Lower leg skin (tissue), 4 donors: ENCODE data around the gene BID. TPM values are rescaled to one million over a fixed set of nuclear protein-coding genes. Genes with fewer than 3 reads are reported as not detected.

Source experiments
- DNase-seq, 2 donors: peaks; one replicate each; pipeline ENCODE4 v3.0.0-alpha.2; 2019; ENCODE audit warnings: low spot score in 2 of 2
- H3K4me3 ChIP-seq: fragments of 200-600 bp; sonication (generic); 2 replicates; pipeline ENCODE4 v1.5.1; 2017; ENCODE audit warnings: mild to moderate bottlenecking, low read depth; ENCODE audit not compliant: poor library complexity, severe bottlenecking
- CTCF ChIP-seq, 3 donors: fragments of 450-650 bp; IDR thresholded peaks; one replicate each; pipeline ENCODE4 v1.5.1; 2016; ENCODE audit warnings: antibody characterized with exemption in 3 of 3, mild to moderate bottlenecking in 3 of 3, moderate library complexity in 2 of 3
- POLR2A ChIP-seq, 2 donors: fragments of 450-650 bp; IDR thresholded peaks; one replicate each; pipeline ENCODE4 v1.6.1; 2016 to 2017; ENCODE audit warnings: antibody characterized with exemption in 2 of 2, mild to moderate bottlenecking in 1 of 2, moderate library complexity in 1 of 2
- WGBS, 2 donors: methylation state at CpG; one replicate each; pipeline ENCODE4 v1.1.5; 2018; 5-methylcytosine and 5-hydroxymethylcytosine counted together
- intact Hi-C: fragments of 100-400 bp; cut with DNase I; formaldehyde crosslinking; loops from one replicate; pipeline ENCODE4 v1.15.0; 2023; ENCODE audit warnings: low total_unique reads
- total RNA-seq, 4 donors: library from RNA; depleted of rRNA; stranded (reverse); fragments of >200 nt; gene quantifications; one replicate each; pipeline ENCODE4 v1.1.0, GENCODE V29; 2016

BID gene
- total RNA-seq: 10 to 100 TPM in 3 of 4 donors, 1 to 10 TPM in 1; 5.4 to 22.6 (median 15.2) TPM

DNA sequence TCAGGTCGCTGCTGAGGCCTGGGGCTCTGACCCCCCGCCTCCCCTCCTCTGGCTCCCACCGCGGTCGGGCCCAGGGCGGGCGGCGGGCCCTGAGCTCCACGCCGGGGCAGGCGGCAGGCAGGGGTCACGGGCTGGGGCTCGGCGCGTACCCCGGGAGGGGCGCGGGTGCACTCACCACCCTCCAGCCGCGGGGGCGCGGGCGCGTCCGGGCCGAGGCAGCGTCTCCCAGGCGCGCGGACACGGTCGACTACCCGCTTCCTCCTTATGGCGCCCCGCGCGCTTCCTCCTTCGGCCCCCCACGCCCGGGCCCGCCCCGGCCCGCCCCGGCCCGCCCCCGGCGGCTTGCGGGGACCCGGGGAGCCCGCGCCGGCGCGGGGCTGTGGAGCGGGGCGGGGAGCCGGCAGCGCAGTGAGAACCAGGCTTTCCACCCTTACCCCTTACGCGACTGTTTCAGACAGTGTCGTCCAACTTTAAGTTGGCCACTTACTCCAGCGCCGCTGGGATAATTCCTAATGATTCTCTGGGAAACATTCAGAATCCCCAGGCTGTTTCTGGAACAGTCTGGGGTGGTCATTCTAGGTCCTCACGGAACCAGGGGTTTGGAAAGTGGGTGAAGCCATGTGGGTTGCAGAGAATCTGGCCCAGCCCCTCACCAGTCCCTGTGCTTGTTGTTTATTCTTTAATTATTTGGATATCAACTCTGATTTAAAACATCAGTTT lies at the start of gene BID:
Gene BID, minus strand, starts transcription at position 264 of the 720 bp plus-strand sequence. CDS start 24,353 bp downstream, outside the sequence.
- no peak for DNase-seq
- WGBS, 2 donors: 0 to 2% methylated on average over 15 to 29 of the region's 64 CpGs
- intact Hi-C loops: no loop called here
- no peak for TF ChIP-seq CTCF (IDR thresholded peaks at IDR 0.05)
- TF ChIP-seq POLR2A (IDR thresholded peaks at IDR 0.05): no peak
- peak within 1 kb of the TSS; percentile 81 for H3K4me3 ChIP-seq

GRCh38 chr22:17823964-17824363 lies 49.7 kb upstream of the BID start:
- WGBS, 2 donors: 90 to 92% methylated on average over 15 of the region's 15 CpGs
- no peak for TF ChIP-seq POLR2A (IDR thresholded peaks at IDR 0.05)
- no peak for TF ChIP-seq CTCF (IDR thresholded peaks at IDR 0.05)
- H3K4me3 ChIP-seq: no peak overlapping the region
- intact Hi-C loops: loop anchor here (10.0 kb wide), 1 partner anchor 71 kb away; no protein-coding TSS in a partner anchor
- DNase-seq: no peak

GRCh38 chr22:17823226-17823625 lies 49.0 kb upstream of the BID start:
- WGBS, 2 donors: 81 to 90% methylated on average over 4 of the region's 4 CpGs
- no peak for DNase-seq
- intact Hi-C loops: loop anchor here (10.0 kb wide), 1 partner anchor 72 kb away; no protein-coding TSS in a partner anchor
- H3K4me3 ChIP-seq: no peak overlapping the region
- TF ChIP-seq CTCF (IDR thresholded peaks at IDR 0.05): no peak
- TF ChIP-seq POLR2A (IDR thresholded peaks at IDR 0.05): no peak

GRCh38 chr22:17822087-17822486 lies 47.8 kb upstream of the BID start:
- intact Hi-C loops: loop anchor here (10.0 kb wide), 1 partner anchor 73 kb away; no protein-coding TSS in a partner anchor
- no peak for DNase-seq
- WGBS, 2 donors: 86 to 94% methylated on average over 12 to 13 of the region's 13 CpGs
- TF ChIP-seq CTCF (IDR thresholded peaks at IDR 0.05) (no peak), POLR2A (IDR thresholded peaks at IDR 0.05) (no peak)
- no peak overlapping the region for H3K4me3 ChIP-seq

DNA sequence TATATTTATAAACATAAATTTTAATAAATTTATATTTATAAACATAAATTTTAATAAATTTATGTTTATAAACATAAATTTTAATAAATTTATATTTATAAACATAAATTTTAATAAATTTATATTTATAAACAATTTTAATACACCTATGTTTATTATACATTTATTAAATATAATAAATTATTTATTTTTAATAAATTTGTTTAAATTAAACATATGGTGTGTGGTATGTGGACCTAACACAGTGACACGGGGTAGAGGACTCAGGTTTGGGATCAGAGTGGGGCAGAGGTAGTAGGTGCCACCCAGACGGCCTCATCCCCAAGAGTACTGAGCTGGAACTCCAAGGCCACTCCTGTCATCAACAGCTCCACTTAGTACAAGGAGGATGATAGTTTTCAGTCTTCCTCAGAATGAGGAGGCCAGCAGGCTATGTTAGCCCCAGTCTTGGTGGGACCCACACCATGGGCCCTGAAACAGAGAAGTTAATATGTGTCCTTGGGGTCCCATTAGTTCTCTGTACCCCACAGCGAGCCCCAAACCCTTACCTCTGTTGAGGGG lies 46.7 kb upstream of the BID start:
- 88 to 89% methylated on average over 3 of the region's 3 CpGs for WGBS, 2 donors
- no peak overlapping the region for H3K4me3 ChIP-seq
- intact Hi-C loops: loop anchor here (10.0 kb wide), 1 partner anchor 74 kb away; no protein-coding TSS in a partner anchor
- DNase-seq: no peak
- TF ChIP-seq CTCF (IDR thresholded peaks at IDR 0.05): no peak
- no peak for TF ChIP-seq POLR2A (IDR thresholded peaks at IDR 0.05)
